SJSA1 (cell line): Measurements from ENCODE around the gene SH2D5. TPM values are rescaled to one million over a fixed set of nuclear protein-coding genes. Genes with fewer than 3 reads are reported as not detected.
"Not testable (repeated sequence)": the region's sequence is repeated elsewhere in the genome, so short reads cannot be mapped to it uniquely, and the experiment has no call there.

ENCODE experiments used
- DNase-seq, 2 experiments: peaks; one replicate each; pipeline ENCODE4 v3.0.0-alpha.2; 2015 to 2020; ENCODE audit warnings: low spot score in 2 of 2, low read depth in 1 of 2
- H3K27ac ChIP-seq: fragments of 250-450 bp; sonication (Bioruptor Pico); 2 replicates; pipeline ENCODE4 v1.5.1; 2020; ENCODE audit warnings: mild to moderate bottlenecking, moderate library complexity
- H3K27me3 ChIP-seq: fragments of 250-450 bp; sonication (Bioruptor Pico); replicated peaks from 2 replicates; pipeline ENCODE4 v1.5.1; 2020; ENCODE audit warnings: mild to moderate bottlenecking, moderate library complexity
- H3K36me3 ChIP-seq: fragments of 250-450 bp; sonication (Bioruptor Pico); 2 replicates; pipeline ENCODE4 v1.5.1; 2020; ENCODE audit warnings: mild to moderate bottlenecking
- H3K4me1 ChIP-seq: fragments of 250-450 bp; sonication (Bioruptor Pico); replicated peaks from 2 replicates; pipeline ENCODE4 v1.6.1; 2021; ENCODE audit warnings: mild to moderate bottlenecking
- H3K4me3 ChIP-seq: fragments of 250-450 bp; sonication (Bioruptor Pico); 2 replicates; pipeline ENCODE4 v1.5.1; 2020; ENCODE audit warnings: mild to moderate bottlenecking
- H3K9me3 ChIP-seq: fragments of 250-450 bp; sonication (Bioruptor Pico); replicated peaks from 2 replicates; pipeline ENCODE4 v1.5.1; 2020; ENCODE audit warnings: mild to moderate bottlenecking
- total RNA-seq: library from RNA; depleted of rRNA; stranded (reverse); fragments of >200 nt; shearing (Covaris generic); gene quantifications from 2 replicates; pipeline ENCODE4 v1.2.3, GENCODE V29; 2014

SH2D5 gene
- total RNA-seq, 1 experiment from 2014 or later = 0.82 TPM

DNA sequence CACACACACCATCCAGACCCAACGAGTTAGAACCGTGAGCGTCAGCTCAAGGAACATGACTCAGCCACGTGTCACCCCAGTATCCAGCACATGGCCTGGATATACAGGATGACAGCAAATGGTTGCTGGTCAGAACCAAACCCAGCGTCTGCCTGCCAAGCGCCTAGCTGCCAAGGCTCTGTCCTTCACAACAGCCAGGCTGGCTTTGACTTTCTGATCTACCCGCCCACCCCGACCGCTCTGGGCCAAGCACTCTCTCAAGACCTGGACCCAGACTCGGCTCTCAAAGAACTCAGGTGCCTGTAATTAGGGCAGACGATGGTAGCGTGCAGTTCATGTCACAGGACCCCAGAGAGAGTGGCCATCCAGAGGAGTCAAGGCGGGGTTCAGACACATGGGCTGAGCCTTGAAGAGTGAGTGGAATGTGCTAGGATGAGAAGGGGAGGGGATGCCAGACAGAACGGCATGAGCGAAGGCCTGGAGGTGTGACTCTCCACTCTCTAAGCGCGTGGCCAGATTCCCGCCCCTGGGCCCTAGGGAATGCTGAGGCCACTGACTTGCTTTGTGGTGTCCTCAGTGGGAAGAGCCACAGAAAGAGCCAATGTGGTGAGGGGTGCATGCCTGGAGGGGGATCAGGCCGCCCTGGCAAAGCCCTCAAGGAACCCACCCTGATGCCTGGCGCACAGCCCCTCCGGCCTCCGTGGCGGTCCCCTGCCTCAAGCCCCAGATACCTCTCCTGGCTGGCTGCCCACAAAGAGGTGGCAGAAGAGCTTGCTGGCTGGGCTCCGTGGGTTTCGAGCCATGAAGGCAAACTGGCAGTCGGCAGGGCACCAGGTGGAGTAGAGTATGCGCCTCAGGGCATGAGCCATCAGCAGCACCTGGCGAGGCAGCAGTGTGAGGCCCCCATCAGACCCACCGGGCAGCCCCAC is 7.0 kb downstream of the SH2D5 start:
- H3K4me1 ChIP-seq = 0 out of 2 replicates have a peak, but pooled peaks cover 6% of the 10 kb centered on the region
- peak in 1 of 2 experiments; percentile 55 for DNase-seq
- H3K9me3 ChIP-seq = no peaks in the 10 kb centered on the region
- H3K27me3 ChIP-seq = 0 out of 2 replicates have a peak, but pooled peaks cover 4% of the 10 kb centered on the region
- H3K36me3 ChIP-seq = no peaks in the 10 kb centered on the region
- H3K27ac ChIP-seq = no peak overlapping the region
- H3K4me3 ChIP-seq = no peak overlapping the region

DNA sequence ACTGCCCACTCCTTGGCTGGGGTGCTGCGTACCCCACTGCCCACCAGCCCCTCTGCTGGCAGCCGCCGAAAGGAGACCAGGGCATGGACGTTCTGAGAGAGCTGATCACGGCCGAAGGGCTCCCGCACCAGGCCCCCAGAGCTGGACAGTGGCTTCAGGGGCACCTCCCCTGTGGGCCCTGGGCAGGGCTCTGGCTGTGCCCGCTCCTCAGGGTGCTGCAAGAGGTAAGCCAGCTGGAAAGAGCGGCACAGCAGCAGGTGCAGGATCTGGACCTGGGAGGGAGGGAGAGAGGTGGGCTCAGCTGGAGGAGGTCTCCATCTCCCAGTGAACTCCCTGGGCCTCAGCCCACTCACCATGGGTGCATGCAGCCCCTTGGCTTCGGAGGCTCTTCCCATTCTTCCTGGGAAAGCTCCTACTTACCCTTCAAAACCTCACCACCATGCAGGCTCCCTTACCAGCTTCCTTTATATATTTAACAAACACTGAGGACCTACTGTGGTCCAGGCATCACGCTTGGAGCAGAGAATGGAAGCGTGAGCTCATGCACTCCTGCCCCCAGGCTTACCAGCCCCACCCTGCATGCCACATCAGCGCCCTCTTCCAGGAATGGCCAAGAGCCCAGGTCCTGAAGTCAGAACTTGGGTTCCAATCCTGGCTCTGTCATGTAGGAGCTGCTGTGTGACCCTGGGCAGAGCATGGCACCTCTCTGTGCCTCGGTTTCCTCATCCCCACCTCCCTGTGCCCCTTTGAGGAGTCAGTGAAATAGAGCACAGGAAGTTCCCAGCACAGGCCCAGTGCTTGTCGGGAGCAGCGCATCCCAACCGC is 7.9 kb downstream of the SH2D5 start:
- no peak for DNase-seq
- no peaks in the 10 kb centered on the region for H3K36me3 ChIP-seq
- H3K9me3 ChIP-seq = no peaks in the 10 kb centered on the region
- H3K27me3 ChIP-seq = no peaks in the 10 kb centered on the region
- H3K27ac ChIP-seq = no peak overlapping the region
- no peak overlapping the region for H3K4me3 ChIP-seq
- H3K4me1 ChIP-seq = 0 out of 2 replicates have a peak, but pooled peaks cover 6% of the 10 kb centered on the region

DNA sequence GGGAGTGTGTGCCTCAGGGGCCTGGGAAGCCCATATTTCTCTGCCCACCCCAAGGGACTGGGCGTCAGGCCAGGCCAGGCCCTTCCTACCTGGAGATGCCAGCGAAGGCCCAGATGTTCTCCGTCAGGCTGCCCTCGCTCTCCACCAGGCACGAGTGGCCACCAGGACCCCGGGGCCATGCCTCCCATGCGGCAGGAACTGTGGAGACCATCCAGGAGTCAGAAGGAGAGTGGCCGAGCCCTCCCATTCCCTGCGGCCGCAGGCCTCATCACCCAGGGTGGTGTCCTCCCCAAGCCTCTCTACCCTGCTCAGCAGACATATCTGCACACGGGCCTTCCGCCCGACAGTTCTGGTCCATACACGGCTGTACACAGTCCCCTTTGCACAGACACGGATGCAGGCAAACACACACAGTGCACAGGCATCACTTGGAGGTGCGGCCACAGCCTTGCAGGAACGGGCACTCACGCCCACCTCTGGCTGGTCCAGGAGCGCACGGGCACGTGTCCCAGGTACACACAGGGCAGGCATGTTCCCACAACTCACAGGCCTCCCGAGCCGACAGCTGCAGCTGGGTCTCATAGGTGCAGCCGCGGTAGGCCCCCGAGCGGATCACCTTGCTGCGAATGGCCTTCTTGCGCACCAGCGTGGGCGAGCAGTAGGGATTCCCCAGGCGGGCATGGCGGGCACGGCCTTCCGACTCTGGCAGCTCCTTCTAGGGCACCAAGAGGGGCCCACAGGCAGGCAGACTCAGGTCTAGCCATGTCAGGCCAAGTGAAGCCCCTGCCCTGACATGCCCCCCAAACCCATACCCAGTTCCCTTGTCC is 8.8 kb downstream of the SH2D5 start:
- DNase-seq = peak in 1 of 2 experiments; percentile 42
- H3K4me3 ChIP-seq = no peak overlapping the region
- no peaks in the 10 kb centered on the region for H3K36me3 ChIP-seq
- H3K27me3 ChIP-seq = no peaks in the 10 kb centered on the region
- H3K27ac ChIP-seq = no peak overlapping the region
- 0 out of 2 replicates have a peak, but pooled peaks cover 6% of the 10 kb centered on the region for H3K4me1 ChIP-seq
- H3K9me3 ChIP-seq = no peaks in the 10 kb centered on the region

DNA sequence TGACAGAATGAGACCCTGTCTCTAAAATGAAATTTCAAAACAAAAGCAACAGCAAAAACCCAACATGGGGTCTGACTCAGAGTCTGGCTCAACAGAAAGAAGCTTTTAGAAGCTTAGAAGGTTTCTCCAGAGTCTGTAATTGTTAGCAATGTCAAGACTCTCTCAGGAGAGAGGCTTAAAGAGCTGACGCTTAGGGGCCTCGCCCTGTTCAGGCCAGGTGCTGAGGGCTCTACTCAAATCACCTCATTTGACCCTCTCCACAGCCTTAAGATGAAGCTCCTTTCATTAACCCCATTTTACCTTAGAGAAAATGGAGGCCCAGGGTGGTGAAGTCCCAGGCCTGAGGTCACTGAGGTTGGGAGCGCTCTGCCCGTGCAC is 9.4 kb downstream of the SH2D5 start:
- H3K9me3 ChIP-seq = no peaks in the 10 kb centered on the region

DNA sequence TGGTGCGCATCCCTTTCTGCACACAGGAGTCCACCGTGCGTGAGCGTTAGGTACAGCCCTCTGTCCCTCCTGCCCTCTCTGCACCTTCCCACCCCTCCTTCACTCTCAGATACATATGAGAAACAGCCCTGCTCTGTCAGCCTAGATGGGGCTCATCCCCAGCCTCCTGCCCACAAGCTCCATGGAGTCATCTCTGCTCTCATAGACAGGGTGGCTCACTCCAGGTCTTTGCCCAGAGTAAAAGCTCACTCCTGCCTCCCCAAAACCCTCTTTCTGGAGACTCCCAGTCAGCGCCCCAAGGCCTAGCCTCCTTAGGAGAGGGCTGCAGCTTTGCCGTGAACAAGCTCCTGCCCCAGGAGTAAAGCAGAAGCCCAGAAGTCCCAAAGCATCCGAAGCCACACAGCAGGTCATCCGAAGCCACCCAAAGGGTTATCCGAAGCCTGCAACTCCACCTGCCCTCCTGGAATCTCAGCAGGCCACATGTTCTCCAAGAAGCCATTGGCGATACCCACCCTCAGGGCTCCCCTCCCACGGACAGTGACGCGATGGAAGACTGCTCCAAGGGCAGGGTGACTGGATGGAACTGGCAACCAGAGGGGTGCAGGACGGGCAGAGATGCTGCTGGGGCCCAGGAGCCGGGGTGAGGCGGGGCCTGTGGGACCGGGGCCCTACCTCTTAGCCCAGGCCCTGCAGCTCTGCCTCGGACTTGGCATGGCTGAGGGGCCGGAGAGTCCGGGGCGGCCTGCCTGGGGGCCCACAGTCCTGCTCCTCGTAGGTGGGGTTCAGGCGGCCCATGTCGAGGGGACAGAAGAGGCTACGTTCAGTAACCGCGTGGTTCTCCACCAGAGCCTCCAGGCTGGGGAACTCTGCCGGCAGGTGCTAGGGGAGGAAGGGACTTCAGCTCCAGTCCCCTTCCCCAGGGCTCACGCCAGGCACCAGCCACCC is 11.1 kb downstream of the SH2D5 start:
- no peaks in the 10 kb centered on the region for H3K27me3 ChIP-seq
- H3K27ac ChIP-seq = no peak overlapping the region
- H3K4me3 ChIP-seq = no peak overlapping the region
- H3K4me1 ChIP-seq = peaks cover 16% of the 10 kb centered on the region
- no peak for DNase-seq
- no peaks in the 10 kb centered on the region for H3K36me3 ChIP-seq
- H3K9me3 ChIP-seq = 0 out of 2 replicates have a peak, but pooled peaks cover 6% of the 10 kb centered on the region

More for the DNA sequence above, 9.4 kb downstream of the SH2D5 start:
- no peaks in the 10 kb centered on the region for H3K27me3 ChIP-seq
- DNase-seq = no peak
- H3K27ac ChIP-seq = no peak overlapping the region
- H3K4me1 ChIP-seq = peaks cover 7% of the 10 kb centered on the region
- H3K36me3 ChIP-seq = no peaks in the 10 kb centered on the region
- H3K4me3 ChIP-seq = no peak overlapping the region

DNA sequence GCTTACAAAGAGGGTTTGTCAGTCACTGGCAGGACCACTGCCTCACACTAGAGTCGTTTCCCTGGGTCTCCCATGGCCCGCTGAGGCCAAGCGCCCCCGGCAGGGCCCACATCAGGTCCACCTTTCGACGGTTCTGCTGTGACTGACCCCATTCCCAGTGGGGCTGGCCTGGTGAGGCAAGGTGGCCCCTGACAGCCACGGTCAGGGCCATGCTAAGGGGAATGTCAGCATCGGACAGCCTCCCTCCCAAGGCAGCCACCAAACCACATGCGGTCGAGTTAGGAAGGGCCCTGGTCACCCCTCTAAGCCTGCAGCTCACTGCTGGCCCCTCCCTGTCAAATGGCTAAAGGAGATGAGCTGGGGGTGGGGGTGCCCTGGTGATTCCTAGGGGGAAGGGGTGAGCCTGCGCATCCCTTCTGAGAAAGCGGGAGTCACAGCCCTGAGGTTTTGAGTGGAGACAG is 11.8 kb downstream of the SH2D5 start:
- no peak overlapping the region for H3K27ac ChIP-seq
- no peak for DNase-seq
- H3K27me3 ChIP-seq = no peaks in the 10 kb centered on the region
- H3K4me1 ChIP-seq = peaks cover 16% of the 10 kb centered on the region
- no peaks in the 10 kb centered on the region for H3K36me3 ChIP-seq
- no peak overlapping the region for H3K4me3 ChIP-seq
- H3K9me3 ChIP-seq = 0 out of 2 replicates have a peak, but pooled peaks cover 6% of the 10 kb centered on the region

DNA sequence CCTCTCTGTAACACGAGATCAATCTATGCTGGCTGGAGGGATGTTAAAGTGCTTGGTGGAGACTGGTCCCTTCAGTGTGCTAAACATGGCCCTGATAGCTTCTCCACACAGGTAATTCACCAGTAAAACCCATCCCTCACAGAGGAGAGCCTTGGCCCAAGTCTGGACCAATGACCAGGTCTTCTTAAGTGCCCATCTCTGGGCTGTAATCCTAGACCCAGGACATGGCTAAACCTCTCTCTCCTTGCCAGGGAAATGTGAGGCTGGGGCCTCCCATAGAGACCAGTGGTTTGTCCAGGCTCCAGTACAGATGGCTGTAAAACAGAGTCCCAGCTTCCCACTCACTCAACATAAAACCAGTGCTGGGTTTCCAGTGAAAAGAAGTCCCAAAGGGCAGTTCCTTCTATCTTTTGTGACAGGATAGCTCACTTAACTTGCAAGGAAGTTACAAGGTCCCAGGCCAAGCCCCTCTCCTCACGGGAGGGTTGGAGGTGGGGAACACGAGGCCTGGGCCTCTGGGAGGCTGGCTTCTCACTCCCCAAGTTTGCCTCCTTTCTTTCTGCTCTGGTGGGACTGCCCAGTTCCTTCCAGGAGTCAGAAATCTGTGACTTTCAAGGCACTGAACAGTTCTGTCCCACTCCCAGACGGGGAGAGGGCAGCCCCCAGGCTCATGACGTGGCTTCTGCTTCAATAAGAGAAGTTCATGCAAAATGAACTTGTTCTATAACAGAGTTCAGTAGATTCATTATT is 12.5 kb downstream of the SH2D5 start:
- Histone ChIP-seq H3K27ac (no peak overlapping the region), H3K36me3 (no peaks in the 10 kb centered on the region), H3K27me3 (no peaks in the 10 kb centered on the region), H3K4me1 (peaks cover 13% of the 10 kb centered on the region), H3K9me3 (0 out of 2 replicates have a peak, but pooled peaks cover 6% of the 10 kb centered on the region), H3K4me3 (no peak overlapping the region)
- no peak for DNase-seq

DNA sequence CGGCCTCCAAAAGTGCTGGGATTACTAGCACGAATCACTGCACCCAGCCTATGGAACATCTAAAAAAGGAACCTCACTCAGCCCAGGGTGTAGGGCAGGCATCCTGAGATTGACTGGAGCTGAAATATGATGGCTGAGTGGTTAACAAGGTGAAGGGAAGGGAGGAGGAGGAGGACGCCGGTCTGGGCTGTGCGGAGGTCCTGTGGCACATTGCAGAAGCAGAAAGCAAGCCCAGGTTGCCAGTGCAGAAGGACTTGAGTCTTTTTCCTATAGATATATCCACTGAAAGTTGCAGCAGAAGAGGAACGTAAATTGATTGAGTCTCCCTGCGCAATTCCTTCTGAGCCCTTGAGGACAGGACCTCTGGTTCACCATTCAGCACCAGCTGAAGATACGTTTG is 13.2 kb downstream of the SH2D5 start:
- 0 out of 2 replicates have a peak, but pooled peaks cover 6% of the 10 kb centered on the region for H3K9me3 ChIP-seq
- DNase-seq = no peak
- no peaks in the 10 kb centered on the region for H3K36me3 ChIP-seq
- H3K27me3 ChIP-seq = no peaks in the 10 kb centered on the region
- peaks cover 10% of the 10 kb centered on the region for H3K4me1 ChIP-seq
- H3K4me3 ChIP-seq = no peak overlapping the region
- no peak overlapping the region for H3K27ac ChIP-seq

DNA sequence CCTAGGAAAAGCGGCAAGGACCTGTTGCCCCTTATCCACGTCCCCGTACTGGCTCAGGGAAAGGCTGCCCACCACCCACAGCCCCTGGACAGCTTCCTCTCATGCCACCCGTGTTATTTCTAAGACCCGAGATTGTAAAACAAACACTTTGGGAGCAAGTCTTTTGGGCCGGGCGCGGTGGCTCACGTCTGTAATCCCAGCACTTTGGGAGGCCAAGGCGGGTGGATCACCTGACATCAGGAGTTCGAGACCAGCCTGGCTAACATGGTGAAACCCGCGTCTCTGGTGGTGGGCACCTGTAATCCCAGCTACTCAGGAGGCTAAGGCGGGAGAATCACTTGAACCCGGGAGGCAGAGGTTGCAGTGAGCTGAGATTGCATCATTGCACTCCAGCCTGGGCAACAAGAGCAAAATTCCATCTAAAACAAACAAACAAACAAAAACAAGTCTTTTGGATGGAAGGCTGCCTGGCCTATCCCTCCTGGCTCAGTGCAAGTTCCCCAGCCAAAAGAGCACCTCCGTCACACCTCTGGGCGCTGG is 14.1 kb downstream of the SH2D5 start:
- Histone ChIP-seq H3K4me3 (peak overlapping the region; percentile 47), H3K4me1 (peaks cover 10% of the 10 kb centered on the region)
- H3K9me3 ChIP-seq, DNase-seq, H3K27ac ChIP-seq, H3K36me3 ChIP-seq, H3K27me3 ChIP-seq: not testable (repeated sequence)

DNA sequence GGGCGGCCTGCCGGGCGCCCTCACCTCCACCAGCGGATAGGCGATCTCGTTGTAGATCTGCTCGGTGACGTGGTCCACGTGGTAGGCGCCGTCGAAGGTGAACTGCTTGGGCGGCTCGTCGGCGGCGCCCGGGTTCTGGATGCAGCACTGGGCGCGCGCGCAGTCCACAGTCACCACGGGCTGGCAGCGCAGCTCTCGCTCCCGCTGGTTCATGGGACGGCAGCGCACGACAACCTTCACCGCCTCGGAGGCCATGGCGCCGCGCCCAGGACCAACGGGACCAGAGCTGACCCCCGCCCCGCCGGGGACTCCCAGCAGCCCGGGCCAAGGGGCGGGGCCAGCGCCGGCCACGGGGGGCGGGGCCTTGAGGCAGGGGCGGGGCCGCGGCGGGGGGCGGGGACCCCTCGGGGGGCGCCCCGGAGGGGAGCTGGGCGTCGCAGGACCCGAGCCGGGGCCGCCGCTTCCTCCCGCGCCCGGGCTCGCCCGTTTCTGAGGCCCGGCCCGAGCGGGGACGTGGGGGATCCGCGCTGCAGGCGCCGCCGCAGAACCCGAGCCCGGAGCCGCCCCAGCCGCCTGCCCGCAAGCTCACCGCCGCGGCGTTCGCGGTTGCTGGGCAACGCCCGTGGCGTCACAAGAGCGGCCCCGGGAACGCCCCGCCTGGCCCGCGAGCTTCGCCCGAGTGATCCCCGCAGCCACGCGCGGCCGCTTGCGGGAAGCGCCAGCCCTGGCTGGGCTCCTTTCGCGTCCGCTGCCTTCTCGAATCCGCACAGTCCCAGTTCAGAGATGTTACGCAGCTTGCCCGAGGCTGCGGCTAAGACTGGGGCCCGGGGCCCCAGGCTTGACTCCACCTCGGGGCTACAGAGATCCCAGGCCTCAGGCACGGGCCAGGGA is 14.8 kb downstream of the SH2D5 start, which contains the start of gene KIF17:
Gene KIF17 (minus strand): TSS at position 556 of the 891 bp plus-strand sequence. CDS start 301 bp downstream, at position 255.
- Histone ChIP-seq H3K27me3 (no peaks in the 10 kb centered on the region), H3K27ac (no peak within 1 kb of the TSS), H3K36me3 (no peaks in the 10 kb centered on the region), H3K4me1 (peaks cover 10% of the 10 kb centered on the region), H3K9me3 (0 out of 2 replicates have a peak, but pooled peaks cover 6% of the 10 kb centered on the region), H3K4me3 (peak within 1 kb of the TSS; percentile 47)
- peak; percentile 48 to 73 for DNase-seq

DNA sequence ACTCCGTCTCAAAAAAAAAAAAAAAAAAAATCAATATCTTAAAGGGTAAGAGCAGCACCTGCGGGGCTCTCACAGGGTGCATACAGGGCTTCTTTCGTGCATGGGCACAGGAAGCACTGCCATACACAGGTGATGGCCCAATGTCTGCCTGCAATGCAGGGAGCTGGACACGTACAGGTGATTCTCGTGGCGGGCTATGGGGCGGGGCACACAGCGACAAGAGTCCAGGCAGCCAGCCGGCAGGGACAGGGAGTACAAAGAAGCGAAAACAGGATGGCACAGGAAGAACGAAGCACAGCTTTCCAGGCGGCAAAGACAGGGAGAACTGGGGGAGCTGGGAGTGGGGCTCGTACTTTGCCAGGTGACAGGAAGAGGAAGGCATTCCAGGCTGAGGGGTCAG is 16.3 kb downstream of the SH2D5 start:
- H3K36me3 ChIP-seq = no peaks in the 10 kb centered on the region
- DNase-seq = no peak

More for the DNA sequence above, 16.3 kb downstream of the SH2D5 start:
- Histone ChIP-seq H3K4me1 (peaks cover 10% of the 10 kb centered on the region), H3K27me3 (no peaks in the 10 kb centered on the region), H3K4me3 (no peak overlapping the region), H3K27ac (no peak overlapping the region), H3K9me3 (0 out of 2 replicates have a peak, but pooled peaks cover 6% of the 10 kb centered on the region)
